NCI-H2081 (cell line): Measurements from ENCODE around the gene WRAP73.

ENCODE experiments used
- DNase-seq, 2 experiments: peaks; one replicate each; lab custom pipeline; 2025; lab: John Stamatoyannopoulos, UW

WRAP73 gene

DNA sequence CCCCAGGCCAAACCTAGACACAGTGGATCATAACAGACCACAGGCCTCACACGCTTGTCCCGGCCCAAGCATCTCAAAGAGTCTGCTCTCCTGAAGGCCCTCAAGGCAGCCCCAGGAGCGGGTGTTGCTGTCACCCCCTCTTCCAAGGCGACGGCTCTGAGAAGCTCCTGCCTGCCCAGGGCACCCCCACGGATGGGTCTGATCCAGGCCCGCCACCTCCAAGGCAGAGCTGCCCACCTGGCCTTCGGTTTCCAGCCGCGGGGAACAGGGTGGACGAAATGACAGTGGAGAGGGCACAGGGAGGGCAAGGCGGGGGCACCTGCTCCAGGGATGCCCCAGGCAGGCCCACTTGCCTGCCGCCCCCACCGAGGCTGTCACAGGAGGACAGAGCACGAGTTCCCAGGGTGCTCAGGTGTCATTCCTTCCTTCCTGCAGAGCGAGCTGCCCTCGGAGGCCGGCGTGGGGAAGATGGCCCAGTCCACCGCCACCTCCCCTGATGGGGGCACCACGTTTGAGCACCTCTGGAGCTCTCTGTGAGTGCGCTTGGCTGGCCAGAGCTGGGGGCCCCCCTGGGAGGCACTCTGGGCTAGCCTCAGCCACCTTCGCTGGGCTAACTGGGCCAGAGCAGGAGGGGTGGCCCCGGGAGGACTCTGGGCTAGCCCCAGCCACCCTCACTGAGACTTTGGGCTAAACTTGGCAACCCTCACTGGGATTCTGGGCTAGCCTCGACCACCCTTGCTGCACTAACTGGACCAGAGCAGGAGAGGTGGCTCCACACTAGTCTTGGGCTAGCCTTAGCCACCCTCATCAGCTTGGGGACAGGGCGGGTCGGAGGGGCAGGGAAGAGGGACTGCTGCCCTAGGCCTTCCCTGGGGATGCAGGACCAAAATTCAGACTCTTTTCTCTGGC lies 32.2 kb upstream of the WRAP73 start:
- no peak for DNase-seq

DNA sequence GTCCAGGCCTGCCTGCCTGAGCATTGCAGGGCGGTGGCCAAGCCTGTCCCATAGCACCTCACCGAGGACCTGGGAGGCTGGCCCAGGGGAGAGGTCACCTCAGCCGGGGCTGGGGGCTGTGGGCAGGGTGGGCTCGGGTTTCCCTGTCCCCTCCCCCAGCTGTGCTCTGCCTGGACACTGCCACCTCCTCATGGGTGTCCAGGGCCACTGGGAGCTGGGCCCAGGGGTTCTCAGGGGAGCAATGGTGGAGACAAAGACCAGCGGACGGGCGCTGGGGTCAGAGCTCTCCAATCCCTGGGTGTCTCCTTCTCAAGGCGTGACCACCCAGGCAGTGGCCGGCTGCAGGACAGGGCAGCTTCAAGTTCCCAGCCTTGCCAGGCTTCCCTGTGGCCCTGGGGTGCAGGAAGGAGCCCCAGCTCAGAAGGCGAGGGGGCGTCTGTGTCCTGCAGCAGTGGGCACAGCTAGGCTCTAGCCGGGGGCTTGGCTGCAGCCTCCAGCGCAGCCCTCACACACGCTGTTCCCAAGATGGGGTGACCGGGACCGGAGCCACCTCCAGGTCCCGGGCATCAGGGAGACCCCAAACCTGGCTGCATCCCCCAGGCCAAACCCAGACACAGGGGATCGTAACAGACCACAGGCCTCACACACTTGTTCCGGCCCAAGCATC lies 31.5 kb upstream of the WRAP73 start:
- no peak for DNase-seq

DNA sequence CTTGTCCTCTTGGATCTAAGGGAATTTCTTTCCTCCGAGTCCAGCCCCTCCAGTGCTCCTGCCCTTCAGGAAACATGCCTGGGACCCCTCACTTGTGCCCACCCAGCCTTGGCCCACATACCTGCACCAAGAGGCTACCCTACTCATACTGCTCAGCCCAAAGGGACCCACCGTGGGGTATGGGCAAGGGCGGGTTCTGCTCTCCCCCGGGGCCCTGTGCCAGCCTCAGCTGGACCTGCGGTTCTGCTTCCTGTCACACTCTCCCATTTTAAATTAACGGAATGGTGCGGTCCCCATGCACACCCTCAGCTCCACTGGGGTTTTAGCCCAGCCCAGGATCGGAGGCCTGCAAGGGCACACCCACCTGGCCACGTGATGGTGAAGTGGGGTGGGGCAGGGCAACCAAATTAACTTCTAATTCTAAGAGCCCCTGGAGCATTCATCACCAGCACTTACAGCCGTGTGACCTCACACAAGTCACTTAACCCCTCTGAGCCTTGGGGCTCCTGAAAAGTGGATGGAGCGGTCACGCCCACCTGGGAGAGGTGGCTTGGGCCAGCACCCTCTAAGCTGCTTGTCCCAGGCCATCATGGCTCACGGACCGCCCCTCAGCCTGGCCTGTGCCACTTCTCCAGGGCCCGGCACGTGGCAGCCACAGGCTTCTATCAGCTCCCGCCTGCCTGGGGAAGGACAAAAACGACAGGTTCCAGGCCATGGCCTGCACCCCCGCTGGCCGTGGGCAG lies 30.8 kb upstream of the WRAP73 start:
- no peak for DNase-seq

DNA sequence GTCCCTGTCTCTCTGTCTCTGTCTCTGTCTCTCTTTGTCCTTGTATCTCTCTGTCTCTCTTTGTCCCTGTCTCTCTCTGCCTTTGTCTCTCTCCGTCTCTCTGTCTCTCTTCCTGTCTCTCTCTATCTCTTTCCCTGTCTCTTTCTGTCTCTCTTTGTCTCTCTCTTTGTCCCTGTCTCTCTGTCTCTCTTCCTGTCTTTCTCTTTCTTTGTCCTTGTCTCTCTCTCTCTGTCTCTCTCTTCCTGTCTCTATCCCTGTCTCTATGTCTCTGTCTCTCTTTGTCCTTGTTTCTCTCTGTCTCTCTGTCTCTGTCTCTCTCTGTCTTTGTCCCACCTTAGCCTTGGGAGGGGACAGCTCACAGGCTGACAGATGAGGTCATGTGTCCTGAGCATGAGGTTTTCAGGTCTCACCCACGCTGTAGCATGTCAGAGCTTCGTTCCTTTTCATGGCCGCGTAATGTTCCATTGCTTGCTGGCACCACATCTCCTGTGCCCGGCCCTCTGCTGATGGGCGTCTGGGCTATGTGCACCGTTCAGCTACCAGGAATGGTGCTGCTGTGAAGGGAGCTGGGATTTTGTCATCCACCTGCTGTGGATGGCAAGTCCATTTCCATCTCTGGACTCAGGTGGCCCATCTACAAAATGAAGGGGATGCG lies 30.0 kb upstream of the WRAP73 start:
- no peak for DNase-seq

DNA sequence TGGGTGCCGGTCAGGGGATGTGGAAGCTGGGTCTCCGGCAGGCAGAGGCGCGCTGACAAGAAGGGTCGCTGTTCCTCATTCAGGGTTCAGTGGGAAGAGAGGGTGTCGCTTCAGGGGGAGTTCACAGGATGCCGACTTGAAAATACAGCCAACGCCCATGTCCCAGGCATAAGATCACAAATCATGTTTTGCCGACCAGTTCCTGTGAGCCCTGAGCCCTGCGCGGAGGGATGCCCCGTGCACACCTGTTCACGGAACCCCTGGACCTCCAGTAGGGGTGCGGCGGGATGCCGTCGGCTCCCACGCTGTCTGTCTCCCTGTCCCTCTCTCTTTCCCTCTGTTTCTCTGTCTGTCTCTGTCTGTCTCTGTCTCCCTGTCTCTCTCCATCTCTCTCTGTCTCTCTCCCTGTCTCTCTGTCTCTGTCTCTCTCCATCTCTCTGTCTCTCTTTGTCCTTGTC lies 29.2 kb upstream of the WRAP73 start:
- DNase-seq: no peak

DNA sequence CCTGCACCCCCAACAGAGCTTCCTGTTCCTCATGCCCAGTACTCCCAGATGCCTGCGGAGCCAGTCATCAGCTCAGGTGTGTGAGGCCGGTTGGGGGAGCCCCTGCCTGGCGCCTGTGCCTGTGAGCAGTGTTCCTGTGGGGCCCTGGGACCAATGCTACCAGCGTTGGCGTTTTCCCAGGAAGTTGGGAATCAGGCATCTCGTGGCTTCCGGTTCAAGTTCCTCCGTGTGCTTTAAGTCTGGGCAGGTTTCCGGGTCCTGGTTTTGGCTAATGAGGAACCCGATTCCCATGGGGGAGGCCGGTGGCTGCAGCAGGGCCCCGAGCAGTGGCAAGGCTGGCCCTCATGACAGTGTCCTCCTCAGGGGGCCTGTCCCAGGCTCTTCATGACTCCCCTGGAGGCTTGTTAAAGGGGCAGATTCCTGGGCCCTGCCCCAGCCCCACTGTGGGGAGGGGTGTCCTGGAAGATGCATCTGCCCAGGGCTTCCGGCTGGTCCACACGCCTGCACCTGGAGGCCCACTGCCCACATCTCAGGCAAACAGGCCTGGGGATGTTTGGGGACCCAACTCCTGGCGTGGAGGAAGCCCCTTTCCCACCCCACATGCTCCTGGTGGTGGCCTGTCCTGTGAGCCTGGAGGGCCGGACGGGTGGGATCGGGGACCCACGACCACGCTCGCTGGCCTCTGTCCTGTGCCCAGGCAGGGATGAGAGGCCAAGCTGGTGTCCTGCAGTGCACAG lies 28.6 kb upstream of the WRAP73 start:
- DNase-seq: peak in 1 of 2 experiments; percentile 39

DNA sequence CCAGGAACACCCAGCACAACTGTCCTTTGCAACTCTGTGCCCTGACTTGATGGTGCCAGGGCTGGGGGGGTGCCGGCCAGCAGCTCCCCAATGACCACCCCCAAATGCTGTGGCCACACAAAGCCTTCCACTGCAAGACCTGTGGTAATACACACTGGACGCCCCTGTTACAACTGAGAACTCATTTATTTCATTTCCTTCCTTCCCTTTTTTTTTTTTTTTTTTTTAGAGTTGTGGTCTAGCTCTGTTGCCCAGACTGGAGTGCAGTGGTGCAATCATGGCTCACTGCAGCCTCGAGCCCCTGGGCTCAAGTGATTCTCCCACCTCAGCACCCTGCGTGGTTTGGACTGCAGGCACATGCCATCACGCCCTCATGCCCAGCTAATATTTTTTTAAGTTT lies 27.6 kb upstream of the WRAP73 start:
- DNase-seq: no peak

DNA sequence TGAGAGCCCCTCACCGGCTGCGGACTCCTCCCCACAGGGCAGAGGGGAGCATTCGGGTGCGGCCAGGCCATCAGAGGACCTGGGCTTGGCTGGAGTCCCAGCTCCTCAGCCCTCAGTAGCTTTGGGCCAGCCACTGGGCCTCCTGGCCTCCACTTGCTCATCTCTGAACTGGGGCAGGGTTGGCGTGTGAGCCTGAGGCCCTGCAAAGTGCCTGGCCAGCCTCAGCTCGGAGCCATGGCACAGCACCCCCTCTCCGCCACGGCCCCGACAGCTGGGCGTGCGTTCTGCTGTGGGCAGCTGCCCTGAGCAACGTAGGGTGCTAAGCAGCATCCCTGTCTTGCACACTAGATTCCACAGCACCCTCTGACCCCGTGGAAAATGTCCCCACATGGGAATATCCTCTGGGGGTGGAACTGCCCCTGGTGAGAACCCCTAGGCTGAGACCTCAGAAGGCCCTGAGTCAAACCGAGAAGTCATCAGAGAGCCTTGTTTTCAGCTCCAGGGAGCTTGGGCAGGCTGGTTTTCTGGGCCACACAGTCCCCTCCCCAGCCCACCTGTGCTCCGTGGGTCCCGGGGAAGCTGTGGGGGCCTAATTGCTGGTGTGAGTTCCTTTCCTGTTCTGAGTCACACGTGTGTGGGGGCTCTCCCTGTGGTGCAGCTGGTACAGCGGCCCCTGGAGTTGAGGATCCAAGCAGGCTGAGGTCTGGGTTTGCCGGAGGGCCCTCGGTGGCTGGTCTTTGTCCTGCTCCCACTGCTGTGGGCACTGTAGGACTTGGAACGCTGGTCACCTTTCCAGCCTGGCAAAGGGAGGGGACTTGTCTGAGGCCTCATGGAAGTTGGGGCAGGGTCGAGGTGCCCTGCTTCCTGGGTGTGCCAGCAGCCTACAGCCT lies 26.9 kb upstream of the WRAP73 start:
- no peak for DNase-seq

DNA sequence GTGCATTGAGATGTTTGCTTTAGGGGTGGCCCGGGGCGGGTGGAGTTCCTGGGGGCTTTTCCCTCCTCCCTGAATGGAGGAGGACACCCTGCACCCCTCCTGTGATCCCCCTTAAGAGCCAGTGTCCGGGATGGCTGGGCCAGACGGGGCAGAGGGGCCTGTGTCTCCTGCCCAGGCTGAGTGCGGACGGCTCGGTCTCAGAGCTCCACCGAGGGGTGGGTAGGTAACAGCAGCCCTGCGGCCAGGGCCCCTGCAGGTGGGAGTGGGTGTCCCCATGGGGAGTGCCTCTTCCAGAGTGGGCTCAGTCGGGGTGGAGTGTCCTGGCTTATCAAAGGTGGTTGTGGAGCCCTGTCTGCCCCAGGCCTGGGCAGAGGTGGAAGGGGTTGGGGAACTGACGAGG lies 25.5 kb upstream of the WRAP73 start:
- no peak for DNase-seq

DNA sequence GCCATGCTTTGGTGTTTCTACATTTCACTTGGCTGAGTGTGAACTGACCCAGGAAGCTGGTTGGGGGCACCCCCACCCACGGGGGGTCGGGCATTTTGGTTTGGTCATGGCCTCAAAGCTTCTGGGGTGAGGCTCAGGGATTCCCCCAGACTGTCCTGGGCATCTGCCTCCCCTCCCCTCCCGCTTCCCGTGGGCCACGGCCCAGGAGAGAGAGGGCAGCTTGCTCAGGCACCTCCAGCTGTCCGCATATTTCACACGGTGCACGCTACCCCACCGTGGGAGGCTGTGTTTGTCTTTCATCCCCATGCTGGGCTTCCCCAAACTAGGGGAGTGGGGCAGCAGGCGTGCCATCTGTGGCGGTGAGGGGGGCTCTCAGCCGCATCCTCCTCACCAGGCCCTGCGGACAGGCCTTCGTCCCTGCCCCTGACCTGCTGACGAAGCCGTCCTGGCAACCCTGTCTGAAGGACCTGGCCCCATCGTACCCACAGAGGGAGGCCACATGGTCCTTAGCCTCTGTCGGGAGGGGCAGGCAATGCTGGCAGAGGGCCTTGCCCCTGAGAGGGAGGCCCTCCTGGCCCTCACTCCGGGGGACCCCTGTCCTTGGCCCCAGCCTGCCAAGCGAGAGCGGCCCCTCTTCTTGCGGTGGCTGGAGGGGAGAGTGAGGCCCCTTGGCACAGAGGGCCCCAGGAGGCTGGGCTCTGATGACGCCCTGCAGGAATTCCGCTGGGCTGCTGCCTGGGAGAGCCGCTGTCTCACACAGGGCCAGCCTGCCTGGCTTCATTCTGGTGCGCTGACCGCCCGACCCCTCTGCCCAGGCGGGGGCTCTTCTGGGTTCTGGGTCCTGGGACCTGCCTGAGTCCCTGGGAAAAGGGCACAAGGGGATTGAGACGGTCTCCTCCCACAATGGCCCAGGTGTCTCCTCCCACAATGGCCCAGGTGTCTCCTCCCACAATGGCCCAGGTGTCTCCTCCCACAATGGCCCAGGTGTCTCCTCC lies 24.5 kb upstream of the WRAP73 start:
- no peak for DNase-seq

DNA sequence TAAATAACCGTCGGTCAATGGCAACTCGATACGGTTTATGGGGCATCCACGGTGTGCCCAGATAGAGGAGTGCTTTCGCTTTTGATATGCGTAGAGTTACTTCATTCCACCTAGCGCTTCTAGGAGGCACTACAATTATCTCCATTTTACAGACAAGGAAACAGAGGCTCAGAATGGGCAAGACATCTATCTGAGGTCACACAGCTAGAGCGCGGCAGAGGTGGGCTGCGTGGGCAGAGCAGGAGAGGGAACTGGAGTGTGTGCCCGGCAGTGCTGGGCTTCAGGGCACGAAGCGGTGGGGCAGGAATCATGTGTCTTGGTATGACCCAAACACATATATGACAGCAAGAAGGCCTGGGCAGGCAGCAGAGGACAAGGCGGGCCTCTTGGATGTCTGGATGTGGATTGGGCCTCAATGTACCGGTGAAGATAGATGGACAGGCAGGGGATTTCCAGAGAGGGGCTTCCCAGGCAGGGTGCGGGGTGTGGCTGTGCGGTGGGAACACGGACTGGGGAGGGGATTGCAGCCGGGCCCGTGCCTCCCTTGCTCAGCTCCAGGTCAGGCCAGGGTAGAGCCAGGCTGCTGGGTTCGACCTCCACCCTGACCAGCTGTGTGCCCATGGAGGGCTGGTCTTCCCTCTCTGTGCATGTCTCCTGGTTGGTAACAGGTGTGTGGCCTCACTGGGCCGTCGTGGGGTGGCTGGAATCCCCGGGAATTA lies 23.6 kb upstream of the WRAP73 start:
- no peak for DNase-seq

DNA sequence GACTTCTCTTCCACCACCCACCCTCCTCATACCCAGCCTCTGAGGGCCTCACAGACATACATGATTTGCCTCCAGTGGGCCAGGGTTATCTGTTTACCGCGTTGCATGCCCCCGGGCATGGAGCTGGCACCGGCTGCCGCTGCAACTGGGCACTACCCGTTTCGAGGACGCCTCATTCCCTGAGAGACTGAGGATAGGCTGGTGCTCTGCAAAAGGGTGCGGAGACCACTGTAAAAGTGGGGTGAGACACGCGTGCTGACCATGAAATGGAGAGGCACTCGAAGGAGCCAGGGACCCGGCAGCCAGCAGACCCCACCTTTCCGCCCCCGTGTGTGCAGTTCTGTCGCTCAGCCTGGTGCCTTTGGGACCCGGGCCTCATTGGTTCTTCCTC lies 23.1 kb upstream of the WRAP73 start:
- no peak for DNase-seq

DNA sequence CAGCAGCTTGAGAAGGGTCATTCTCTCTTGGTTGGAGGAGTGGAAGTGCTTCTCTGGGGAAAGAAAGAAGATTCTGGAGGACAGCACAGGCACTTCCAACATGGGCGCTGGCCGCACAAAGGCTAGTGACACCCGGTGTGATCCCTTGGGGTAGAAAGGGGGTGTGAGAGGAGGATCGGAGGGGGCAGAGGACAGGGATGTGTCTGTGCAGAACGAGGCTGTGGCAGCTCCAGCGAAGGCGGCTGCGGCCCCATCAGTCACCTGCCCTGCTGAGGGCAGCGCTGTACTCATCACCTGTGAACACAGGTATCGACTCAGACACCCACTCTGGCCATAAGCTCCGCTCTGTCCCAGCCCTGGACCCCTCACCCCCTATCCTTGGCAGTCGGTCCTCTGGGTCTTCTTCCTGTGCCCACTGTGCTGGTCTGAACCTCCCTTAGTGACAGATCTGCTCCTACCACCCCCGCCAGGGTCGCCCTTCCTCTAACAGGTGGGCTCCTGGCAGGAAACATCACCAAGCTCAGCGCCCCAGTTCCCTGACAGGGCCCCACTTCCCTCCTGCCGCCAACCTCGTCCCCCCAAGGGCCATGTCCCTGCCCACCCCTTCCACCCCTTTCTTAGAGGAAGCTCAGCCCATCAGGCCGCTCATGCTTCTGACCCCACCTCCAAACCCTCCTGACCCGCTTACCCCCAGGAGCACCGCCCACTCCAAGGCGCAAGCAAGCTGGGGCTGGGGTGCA lies 22.5 kb upstream of the WRAP73 start:
- DNase-seq: no peak

DNA sequence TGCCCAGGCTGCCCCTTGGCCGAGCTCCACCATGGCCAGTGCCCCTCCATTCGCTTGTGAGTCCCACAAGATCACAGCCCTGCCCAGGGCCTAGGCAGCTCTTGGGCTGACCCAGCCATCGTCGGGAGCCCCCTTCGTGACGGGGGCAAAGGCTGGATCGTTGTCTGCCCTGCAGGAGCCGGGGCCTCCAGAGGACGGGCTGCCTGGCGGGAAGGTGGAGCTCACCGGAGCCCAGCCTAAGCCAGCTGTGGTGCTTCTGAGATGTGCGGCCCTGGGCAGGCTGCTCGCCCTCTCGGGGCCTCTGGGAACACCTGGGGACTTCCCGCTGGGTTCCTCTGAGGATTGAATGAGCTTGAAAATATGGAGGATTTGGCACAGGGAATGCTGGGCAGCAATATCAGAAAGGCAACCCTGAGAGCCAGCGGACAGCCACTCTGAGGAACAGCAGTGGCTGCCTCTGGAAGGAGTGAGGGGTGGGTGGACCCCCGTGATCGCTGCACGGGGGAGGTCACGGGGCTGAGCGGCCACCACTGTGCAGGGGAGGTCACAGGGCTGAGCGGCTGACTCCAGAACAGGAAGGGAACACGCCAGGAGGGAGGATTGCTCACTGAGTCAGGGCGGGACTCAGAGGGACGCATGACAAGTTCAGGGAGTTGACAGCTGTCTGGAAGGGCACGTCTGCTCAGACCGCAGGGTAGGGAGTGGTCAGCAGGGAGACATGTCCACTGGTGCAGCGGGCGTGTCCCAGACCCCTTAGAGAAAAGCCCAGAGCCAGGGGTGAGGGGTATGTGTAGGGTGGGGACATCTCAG lies 21.7 kb upstream of the WRAP73 start:
- DNase-seq: peak in 1 of 2 experiments; percentile 5

DNA sequence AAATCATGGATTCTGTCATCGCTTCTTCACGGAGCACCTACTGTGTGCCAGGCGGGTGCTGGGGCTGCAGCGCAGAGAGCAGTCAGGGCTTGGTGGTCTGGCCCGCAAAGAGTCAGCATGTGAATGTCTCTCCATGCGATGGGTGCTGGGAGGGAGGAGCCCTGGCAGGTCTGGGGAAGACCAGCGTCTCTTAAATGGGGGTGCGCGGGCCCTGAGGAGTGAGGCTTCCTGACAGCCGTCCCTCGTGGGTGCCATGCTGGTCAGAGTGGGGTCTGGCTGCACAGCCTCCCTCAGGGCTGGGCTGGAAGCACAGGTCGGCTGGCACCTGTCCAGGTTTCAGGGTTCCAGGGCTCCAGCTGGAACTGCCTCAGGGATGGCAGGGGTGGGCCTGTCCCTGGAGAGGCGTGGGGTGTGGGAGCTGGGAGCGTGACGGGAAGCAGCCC lies 20.9 kb upstream of the WRAP73 start:
- DNase-seq: no peak

DNA sequence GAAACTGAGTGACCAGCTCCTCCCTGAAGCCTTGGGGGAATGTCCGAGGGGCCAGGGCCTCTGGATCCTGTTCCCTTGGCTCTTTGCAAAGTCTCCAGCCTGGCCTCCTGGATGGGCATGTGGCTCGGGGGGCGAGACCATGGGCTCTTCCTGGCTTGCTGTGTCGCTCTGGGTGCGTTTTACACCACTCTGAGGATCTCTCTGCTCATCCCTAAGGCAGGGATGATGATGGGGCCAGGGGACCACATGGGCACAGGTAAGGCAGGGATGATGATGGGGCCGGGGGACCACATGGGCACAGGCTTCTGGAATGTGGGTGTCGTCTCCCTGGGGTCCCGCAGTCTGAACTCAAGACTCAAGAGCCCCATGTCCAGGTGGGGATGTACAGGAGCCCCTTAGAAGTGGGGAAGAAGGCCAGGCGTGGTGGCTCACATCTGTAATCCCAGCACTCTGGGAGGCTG lies 20.1 kb upstream of the WRAP73 start:
- DNase-seq: no peak

DNA sequence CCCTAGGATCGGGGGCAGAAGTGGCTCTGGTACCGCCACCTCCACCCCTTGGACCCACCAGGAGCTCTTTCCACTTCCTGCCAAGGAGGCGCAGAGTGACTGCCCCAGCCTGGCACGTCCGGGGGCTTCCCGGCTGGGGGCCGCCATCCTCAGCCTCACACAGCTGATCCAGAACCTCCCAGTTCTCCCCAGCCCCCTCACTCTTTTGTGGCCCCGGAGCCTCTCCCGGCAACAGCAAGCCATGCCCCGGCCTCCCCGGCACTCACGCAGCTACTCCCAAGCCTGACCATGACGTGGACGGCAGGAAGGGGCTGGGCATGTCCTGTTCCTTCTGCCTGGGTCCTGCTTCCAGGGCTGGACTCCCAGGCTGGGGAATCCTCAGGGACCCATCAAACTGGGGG lies 19.5 kb upstream of the WRAP73 start:
- no peak for DNase-seq
